K562 (cell line): ENCODE measurements around the gene EXOSC2. TPM values are rescaled to one million over a fixed set of nuclear protein-coding genes. Genes with fewer than 3 reads are reported as not detected.
A peak's percentile ranks its signal among the peaks of the same experiment; 100 is the strongest.

Source experiments
- ARID1B ChIP-seq: fragments of 450-650 bp; IDR thresholded peaks from 2 replicates; pipeline ENCODE4 v1.6.1; 2016; ENCODE audit warnings: antibody characterized with exemption, mild to moderate bottlenecking, inconsistent platforms
- CREM ChIP-seq: IDR thresholded peaks from 2 replicates; pipeline ENCODE4 v1.6.1; 2014; ENCODE audit warnings: antibody characterized with exemption, low read depth
- CTCFL ChIP-seq: IDR thresholded peaks from 2 replicates; pipeline ENCODE4 v1.6.1; 2011; ENCODE audit warnings: borderline replicate concordance, low read depth, mild to moderate bottlenecking, moderate library complexity, low read length; ENCODE audit not compliant: insufficient read depth, poor library complexity, severe bottlenecking
- SAFB ChIP-seq: fragments of 200-400 bp; formaldehyde crosslinking; IDR thresholded peaks from 2 replicates; pipeline ENCODE4 v1.6.1; 2017; ENCODE audit warnings: low read depth, low read length, borderline replicate concordance
- ZBTB40 ChIP-seq, 2 experiments: fragments of 450-650 bp in 1 of 2; sonication (generic) in 1 of 2; formaldehyde crosslinking in 1 of 2; IDR thresholded peaks; 2 replicates each; pipeline versions ENCODE4 v1.7.1 to v1.9.0; 2016 to 2022; ENCODE audit warnings: inconsistent platforms in 1 of 2, mild to moderate bottlenecking in 1 of 2, missing genetic modification reagents in 1 of 2
- ZNF224 ChIP-seq: sonication (generic); formaldehyde crosslinking; IDR thresholded peaks from 2 replicates; pipeline ENCODE4 v1.8.0; 2022; ENCODE audit warnings: mild to moderate bottlenecking, missing genetic modification reagents
- ZNF639 ChIP-seq, 2 experiments: fragments of 200-800 bp in 1 of 2; sonication (Bioruptor generic) in 1 of 2; sonication (generic) in 1 of 2; formaldehyde crosslinking in 1 of 2; IDR thresholded peaks in 1 of 2; conservative IDR thresholded peaks in 1 of 2; 2 replicates each; pipeline versions ENCODE4 v1.5.0 to v1.6.1; 2016 to 2020; ENCODE audit warnings: missing compliant biosample characterization in 1 of 2, missing genetic modification characterization in 1 of 2, missing genetic modification reagents in 1 of 2
- polyA plus RNA-seq, 8 experiments: library from polyadenylated mRNA; depleted of rRNA in 4 of 8; stranded (reverse) in 5 of 8; unstranded in 3 of 8; fragments of >200 nt; fragmentation: Nextera tagmentation in 2 of 8; fragmentation: Illumina TruSeq in 1 of 8; extraction: Ambion mirVana in 2 of 8; extraction: Trizol in 1 of 8; gene quantifications; 2 replicates each; pipeline versions ENCODE4 v1.2.1 to v1.2.3, GENCODE V29; 2011 to 2014; ENCODE audit warnings: inconsistent platforms in 1 of 8, missing spikeins in 1 of 8
- total RNA-seq, 7 experiments: library from RNA; depleted of rRNA in 6 of 7; stranded (reverse); fragments of >200 nt in 6 of 7; fragmentation: Illumina TruSeq in 2 of 7; extraction: Trizol in 2 of 7; gene quantifications; 2 replicates each; pipeline versions ENCODE4 v1.2.1 to v1.2.3, GENCODE V29; 2011 to 2021; ENCODE audit warnings: low replicate concordance in 1 of 7

The EXOSC2 gene
- total and polyA plus RNA-seq, 9 of the 15 experiments (the other 6 are each of a cell fraction or from before 2014, with no cell fraction given): 46.0 to 101 (median 77.6) TPM

- TF ChIP-seq CTCFL (no peak), ARID1B (no peak), CREM (peak; percentile 64; the same call in 1 of the 2 replicates), SAFB (no peak), ZBTB40 (IDR thresholded peaks at IDR 0.05) (0 out of 2 replicates have a peak, but pooled peaks have one; percentile 50), ZBTB40 (CRISPR knock-in tag; IDR thresholded peaks at IDR 0.05) (no peak), ZNF224 (CRISPR knock-in tag) (no peak), ZNF639 (CRISPR knock-in tag; conservative IDR thresholded peaks at IDR 0.05 in 1 of 2, IDR thresholded peaks at IDR 0.05 in 1 of 2) (no peak)
These were observed 19.1 kb downstream of the EXOSC2 start (continued) for GRCh38 chr9:130712564-130713285.
